ENCODE measurements around the gene CYREN. TPM values are rescaled to one million over a fixed set of nuclear protein-coding genes. Genes with fewer than 3 reads are reported as not detected.

CYREN gene
- total and polyA plus RNA-seq, 2 of the 13 experiments (the other 11 are each of a cell fraction or from before 2014, with no cell fraction given): 20.7 to 60.7 TPM

- DNase-seq (ENCODE audit: low spot score) (no peak), ATAC-seq (no peak), FAIRE-seq (no peak)
- Histone ChIP-seq H3K4me3 (replicated peaks in 1 of 3; ENCODE audit: insufficient read depth in 1 of 3, low read depth in 2 of 3, low read length in 3 of 3) (no peak overlapping the region), H3K79me2 (ENCODE audit: insufficient read depth, low read length) (peaks cover 27% of the 10 kb centered on the region), H3K9me3 (ENCODE audit: low read length) (peaks cover 30% of the 10 kb centered on the region), H2AFZ (ENCODE audit: low read length) (no peak overlapping the region), H3K4me2 (ENCODE audit: low read depth, low read length) (no peak overlapping the region), H3K36me3 (replicated peaks in 1 of 2; ENCODE audit: control insufficient read depth in 1 of 2, insufficient read depth in 2 of 2, low read length in 2 of 2) (peaks cover 23 to 78% of the 10 kb centered on the region in 2 experiments), H3K27me3 (ENCODE audit: control insufficient read depth in 1 of 2, insufficient read depth in 2 of 2, low read length in 2 of 2) (no peaks in the 10 kb centered on the region), H3K27ac (ENCODE audit: extremely low read length, insufficient read depth, low read length) (no peak overlapping the region), H3K4me1 (ENCODE audit: insufficient read depth, low read length) (peaks cover 35% of the 10 kb centered on the region), H4K20me1 (ENCODE audit: insufficient read depth, low read length) (peaks cover 5% of the 10 kb centered on the region; the same call in 1 of the 2 replicates), H3K9ac (ENCODE audit: insufficient read depth, low read depth, low read length) (no peak overlapping the region)
- ChIA-PET POLR2A (interaction anchor here (1.2 kb wide), 1 partner anchor 8 kb away, joined by 5 read pairs; no protein-coding TSS in a partner anchor), CTCF (ENCODE audit: low intra/inter-chr PET ratio, low total read pairs) (no interaction called here)
- 94% methylated on average over 8 of the region's 8 CpGs for WGBS (ENCODE audit: low lambda C conversion rate)
- in situ Hi-C loops (cut with HindIII; ENCODE audit: extremely low pct_ligation_motif_present, low pct_unique_long_range_greater_than_20kb): loop anchor here (5.0 kb wide), 1 partner anchor 33 kb away; the partner anchor contains the start of gene WDR91
- intact Hi-C loops (cut with micrococcal nuclease; ENCODE audit: unreplicated experiment): no loop called here
- BruUV-seq (replicated peaks): no TSS peak
- TF ChIP-seq CEBPG (CRISPR knock-in tag; IDR thresholded peaks at IDR 0.05) (no peak), PATZ1 (CRISPR knock-in tag; IDR thresholded peaks at IDR 0.05) (no peak), TFDP2 (CRISPR knock-in tag; IDR thresholded peaks at IDR 0.05) (no peak), IKZF1 (IDR thresholded peaks at IDR 0.05) (no peak), ZNF770 (CRISPR knock-in tag; IDR thresholded peaks at IDR 0.05) (no peak), ZNF670 (CRISPR knock-in tag; IDR thresholded peaks at IDR 0.05; ENCODE audit: borderline replicate concordance) (no peak), ZNF383 (CRISPR knock-in tag; IDR thresholded peaks at IDR 0.05; ENCODE audit: borderline replicate concordance) (no peak), BCL6 (CRISPR knock-in tag; IDR thresholded peaks at IDR 0.05) (no peak), NFATC3 (CRISPR knock-in tag; IDR thresholded peaks at IDR 0.05) (no peak)
- TF ChIP-seq, protein P1, sequence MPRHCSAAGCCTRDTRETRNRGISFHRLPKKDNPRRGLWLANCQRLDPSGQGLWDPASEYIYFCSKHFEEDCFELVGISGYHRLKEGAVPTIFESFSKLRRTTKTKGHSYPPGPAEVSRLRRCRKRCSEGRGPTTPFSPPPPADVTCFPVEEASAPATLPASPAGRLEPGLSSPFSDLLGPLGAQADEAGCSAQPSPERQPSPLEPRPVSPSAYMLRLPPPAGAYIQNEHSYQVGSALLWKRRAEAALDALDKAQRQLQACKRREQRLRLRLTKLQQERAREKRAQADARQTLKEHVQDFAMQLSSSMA (CRISPR knock-in tag; IDR thresholded peaks at IDR 0.05): no peak
- TF ChIP-seq, protein P2, sequence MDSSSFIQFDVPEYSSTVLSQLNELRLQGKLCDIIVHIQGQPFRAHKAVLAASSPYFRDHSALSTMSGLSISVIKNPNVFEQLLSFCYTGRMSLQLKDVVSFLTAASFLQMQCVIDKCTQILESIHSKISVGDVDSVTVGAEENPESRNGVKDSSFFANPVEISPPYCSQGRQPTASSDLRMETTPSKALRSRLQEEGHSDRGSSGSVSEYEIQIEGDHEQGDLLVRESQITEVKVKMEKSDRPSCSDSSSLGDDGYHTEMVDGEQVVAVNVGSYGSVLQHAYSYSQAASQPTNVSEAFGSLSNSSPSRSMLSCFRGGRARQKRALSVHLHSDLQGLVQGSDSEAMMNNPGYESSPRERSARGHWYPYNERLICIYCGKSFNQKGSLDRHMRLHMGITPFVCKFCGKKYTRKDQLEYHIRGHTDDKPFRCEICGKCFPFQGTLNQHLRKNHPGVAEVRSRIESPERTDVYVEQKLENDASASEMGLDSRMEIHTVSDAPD (CRISPR knock-in tag; IDR thresholded peaks at IDR 0.05): no peak
- TF ChIP-seq, protein P3, sequence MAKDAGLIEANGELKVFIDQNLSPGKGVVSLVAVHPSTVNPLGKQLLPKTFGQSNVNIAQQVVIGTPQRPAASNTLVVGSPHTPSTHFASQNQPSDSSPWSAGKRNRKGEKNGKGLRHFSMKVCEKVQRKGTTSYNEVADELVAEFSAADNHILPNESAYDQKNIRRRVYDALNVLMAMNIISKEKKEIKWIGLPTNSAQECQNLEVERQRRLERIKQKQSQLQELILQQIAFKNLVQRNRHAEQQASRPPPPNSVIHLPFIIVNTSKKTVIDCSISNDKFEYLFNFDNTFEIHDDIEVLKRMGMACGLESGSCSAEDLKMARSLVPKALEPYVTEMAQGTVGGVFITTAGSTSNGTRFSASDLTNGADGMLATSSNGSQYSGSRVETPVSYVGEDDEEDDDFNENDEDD (CRISPR knock-in tag; IDR thresholded peaks at IDR 0.05; ENCODE audit: borderline replicate concordance): no peak
Observed at GRCh38 chr7:135179321-135179925, 8.9 kb upstream of the CYREN start.
